Ishikawa (cell line): Measurements from ENCODE around the gene OR2W3.

Experiments used
- CEBPB ChIP-seq: IDR thresholded peaks from 2 replicates; pipeline ENCODE4 v1.6.1; 2012
- CREB1 ChIP-seq: IDR thresholded peaks from 2 replicates; pipeline ENCODE4 v1.6.1; 2012; ENCODE audit warnings: low read depth
- EP300 ChIP-seq: IDR thresholded peaks from 2 replicates; pipeline ENCODE4 v1.6.1; 2012; ENCODE audit warnings: borderline replicate concordance
- FOXM1 ChIP-seq: IDR thresholded peaks from 2 replicates; pipeline ENCODE4 v1.6.1; 2012; ENCODE audit warnings: low read depth, borderline replicate concordance
- MAX ChIP-seq: IDR thresholded peaks from 2 replicates; pipeline ENCODE4 v1.6.1; 2012
- RAD21 ChIP-seq: IDR thresholded peaks from 2 replicates; pipeline ENCODE4 v1.6.1; 2012; ENCODE audit warnings: low read depth
- TAF1 ChIP-seq: IDR thresholded peaks from 2 replicates; pipeline ENCODE4 v1.6.1; 2012; ENCODE audit warnings: low read depth, mild to moderate bottlenecking
- TCF12 ChIP-seq: IDR thresholded peaks from 2 replicates; pipeline ENCODE4 v1.6.1; 2012; ENCODE audit warnings: low read depth
- YY1 ChIP-seq: IDR thresholded peaks from 2 replicates; pipeline ENCODE4 v1.6.1; 2012; ENCODE audit warnings: low read depth
- TF ChIP-seq, protein P1 (sequence below): IDR thresholded peaks from 2 replicates; pipeline ENCODE4 v1.6.1; 2012; ENCODE audit warnings: low read depth, mild to moderate bottlenecking

GRCh38 chr1:247906504-247907047 is 11.2 kb downstream of the OR2W3 start:
- TF ChIP-seq MAX: no peak
- TF ChIP-seq CEBPB: no peak
- no peak for TF ChIP-seq YY1
- no peak for TF ChIP-seq RAD21
- TF ChIP-seq TCF12: no peak
- no peak for TF ChIP-seq CREB1
- no peak for TF ChIP-seq TAF1
- TF ChIP-seq EP300: no peak
- TF ChIP-seq, protein P1, sequence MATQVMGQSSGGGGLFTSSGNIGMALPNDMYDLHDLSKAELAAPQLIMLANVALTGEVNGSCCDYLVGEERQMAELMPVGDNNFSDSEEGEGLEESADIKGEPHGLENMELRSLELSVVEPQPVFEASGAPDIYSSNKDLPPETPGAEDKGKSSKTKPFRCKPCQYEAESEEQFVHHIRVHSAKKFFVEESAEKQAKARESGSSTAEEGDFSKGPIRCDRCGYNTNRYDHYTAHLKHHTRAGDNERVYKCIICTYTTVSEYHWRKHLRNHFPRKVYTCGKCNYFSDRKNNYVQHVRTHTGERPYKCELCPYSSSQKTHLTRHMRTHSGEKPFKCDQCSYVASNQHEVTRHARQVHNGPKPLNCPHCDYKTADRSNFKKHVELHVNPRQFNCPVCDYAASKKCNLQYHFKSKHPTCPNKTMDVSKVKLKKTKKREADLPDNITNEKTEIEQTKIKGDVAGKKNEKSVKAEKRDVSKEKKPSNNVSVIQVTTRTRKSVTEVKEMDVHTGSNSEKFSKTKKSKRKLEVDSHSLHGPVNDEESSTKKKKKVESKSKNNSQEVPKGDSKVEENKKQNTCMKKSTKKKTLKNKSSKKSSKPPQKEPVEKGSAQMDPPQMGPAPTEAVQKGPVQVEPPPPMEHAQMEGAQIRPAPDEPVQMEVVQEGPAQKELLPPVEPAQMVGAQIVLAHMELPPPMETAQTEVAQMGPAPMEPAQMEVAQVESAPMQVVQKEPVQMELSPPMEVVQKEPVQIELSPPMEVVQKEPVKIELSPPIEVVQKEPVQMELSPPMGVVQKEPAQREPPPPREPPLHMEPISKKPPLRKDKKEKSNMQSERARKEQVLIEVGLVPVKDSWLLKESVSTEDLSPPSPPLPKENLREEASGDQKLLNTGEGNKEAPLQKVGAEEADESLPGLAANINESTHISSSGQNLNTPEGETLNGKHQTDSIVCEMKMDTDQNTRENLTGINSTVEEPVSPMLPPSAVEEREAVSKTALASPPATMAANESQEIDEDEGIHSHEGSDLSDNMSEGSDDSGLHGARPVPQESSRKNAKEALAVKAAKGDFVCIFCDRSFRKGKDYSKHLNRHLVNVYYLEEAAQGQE: no peak
- no peak for TF ChIP-seq FOXM1
